ENCODE measurements around the gene ACSL3.
"Not testable (repeated sequence)": the region's sequence is repeated elsewhere in the genome, so short reads cannot be mapped to it uniquely, and the experiment has no call there.

ACSL3 gene

GRCh38 chr2:222860740-222861410 is at the start of gene ACSL3:
Gene ACSL3, plus strand, starts transcription at chr2:222861036. Its CDS starts 47,737 bp downstream, at chr2:222908773.
- DNase-seq (ENCODE audit: low spot score) = peak; percentile 99

- no peak for DNase-seq (ENCODE audit: low spot score)
These were observed 49.0 kb upstream of the ACSL3 start for GRCh38 chr2:222811828-222812227.

- DNase-seq (ENCODE audit: low spot score) = no peak
These were observed 47.5 kb upstream of the ACSL3 start for GRCh38 chr2:222813177-222813843.

GRCh38 chr2:222819722-222820333 is 41.0 kb upstream of the ACSL3 start:
- DNase-seq (ENCODE audit: low spot score) = no peak

GRCh38 chr2:222823183-222823930 is 37.5 kb upstream of the ACSL3 start:
- no peak for DNase-seq (ENCODE audit: low spot score)

- DNase-seq (ENCODE audit: low spot score) = no peak
These were observed 35.8 kb upstream of the ACSL3 start for GRCh38 chr2:222825031-222825430.

- no peak for DNase-seq (ENCODE audit: low spot score)
These were observed 33.4 kb upstream of the ACSL3 start for GRCh38 chr2:222827417-222827816.

GRCh38 chr2:222828572-222828971 is 32.3 kb upstream of the ACSL3 start:
- DNase-seq (ENCODE audit: low spot score) = no peak

GRCh38 chr2:222830164-222830563 is 30.7 kb upstream of the ACSL3 start:
- DNase-seq (ENCODE audit: low spot score) = no peak

GRCh38 chr2:222833410-222833809 is 27.4 kb upstream of the ACSL3 start:
- no peak for DNase-seq (ENCODE audit: low spot score)

- DNase-seq (ENCODE audit: low spot score) = no peak
These were observed 25.6 kb upstream of the ACSL3 start for GRCh38 chr2:222835143-222835822.

- DNase-seq (ENCODE audit: low spot score) = no peak
These were observed 25.0 kb upstream of the ACSL3 start for GRCh38 chr2:222835823-222836151.

GRCh38 chr2:222837643-222838056 is 23.2 kb upstream of the ACSL3 start:
- no peak for DNase-seq (ENCODE audit: low spot score)

- no peak for DNase-seq (ENCODE audit: low spot score)
These were observed 20.6 kb upstream of the ACSL3 start for GRCh38 chr2:222840060-222840802.

- DNase-seq (ENCODE audit: low spot score) = no peak
These were observed 18.2 kb upstream of the ACSL3 start for GRCh38 chr2:222842491-222843174.

GRCh38 chr2:222844323-222844722 is 16.5 kb upstream of the ACSL3 start:
- no peak for DNase-seq (ENCODE audit: low spot score)

- not testable (repeated sequence) for DNase-seq (ENCODE audit: low spot score)
These were observed 15.5 kb upstream of the ACSL3 start for GRCh38 chr2:222845314-222845713.

- DNase-seq (ENCODE audit: low spot score) = no peak
These were observed 14.8 kb upstream of the ACSL3 start for GRCh38 chr2:222846003-222846402.

- not testable (repeated sequence) for DNase-seq (ENCODE audit: low spot score)
These were observed 12.8 kb upstream of the ACSL3 start for GRCh38 chr2:222848031-222848430.

- DNase-seq (ENCODE audit: low spot score) = no peak
These were observed 12.0 kb upstream of the ACSL3 start for GRCh38 chr2:222848862-222849261.

Data from left forelimb (tissue), 1 donor.